ENCODE results near the gene PTPRCAP. TPM values are rescaled to one million over a fixed set of nuclear protein-coding genes. Genes with fewer than 3 reads are reported as not detected.

PTPRCAP gene
- polyA plus RNA-seq, 1 of the 3 experiments (the other 2 are of a cell fraction) = 1.4 TPM

GRCh38 chr11:67423891-67424613 lies 13.4 kb downstream of the PTPRCAP start:
- H3K27ac ChIP-seq (ENCODE audit: low read depth in 2 of 2, low read length in 1 of 2) = no peak overlapping the region
- ChIA-PET CTCF (interaction anchor here (0.7 to 1.7 kb wide), 2 partner anchors 23 to 41 kb away, joined by 3 to 9 read pairs; partner anchors contain the start of gene PPP1CA), POLR2A (interaction anchor here (1.4 kb wide), 1 partner anchor 22 kb away, joined by 4 read pairs; the partner anchor contains the start of gene PPP1CA)
- TF ChIP-seq EZH2phosphoT487 (IDR thresholded peaks at IDR 0.05; ENCODE audit: borderline replicate concordance, low read depth) (no peak), EP300 (IDR thresholded peaks at IDR 0.05; ENCODE audit: borderline replicate concordance in 1 of 2, low read depth in 1 of 2, low read length in 1 of 2) (no peak)
- H3K79me2 ChIP-seq (ENCODE audit: insufficient read depth) = peaks cover 8% of the 10 kb centered on the region
- H3K4me1 ChIP-seq (ENCODE audit: control insufficient read depth in 1 of 2, insufficient read depth in 2 of 2, low read depth in 1 of 2, low read length in 1 of 2) = peaks cover 5 to 12% of the 10 kb centered on the region in 2 experiments; a peak in 2 of 4 replicates
- no peaks in the 10 kb centered on the region for H3K9me3 ChIP-seq
- H3K4me3 ChIP-seq (ENCODE audit: low read depth in 2 of 2, low read length in 1 of 2) = no peak overlapping the region
- WGBS (ENCODE audit: low lambda C conversion rate) = 82% methylated on average over 11 of the region's 34 CpGs
- no peak overlapping the region for H2AFZ ChIP-seq (ENCODE audit: low read depth)
- H3K36me3 ChIP-seq (replicated peaks in 1 of 2; ENCODE audit: control insufficient read depth in 1 of 2, insufficient read depth in 2 of 2, low read length in 1 of 2) = no peaks in the 10 kb centered on the region
- no peaks in the 10 kb centered on the region for H4K20me1 ChIP-seq (ENCODE audit: insufficient read depth)
- no peaks in the 10 kb centered on the region for H3F3A ChIP-seq (replicated peaks; ENCODE audit: insufficient read depth)
- DNase-seq = no peak
- no peak overlapping the region for H3K9ac ChIP-seq
- no peaks in the 10 kb centered on the region for H3K27me3 ChIP-seq (ENCODE audit: insufficient read depth)
- no peak overlapping the region for H3K4me2 ChIP-seq
- H3K9me2 ChIP-seq = no peaks in the 10 kb centered on the region

- Histone ChIP-seq H2AFZ (ENCODE audit: low read depth) (no peak overlapping the region), H3K27me3 (ENCODE audit: insufficient read depth) (no peaks in the 10 kb centered on the region), H3K4me3 (ENCODE audit: low read depth in 2 of 2, low read length in 1 of 2) (no peak overlapping the region), H3F3A (replicated peaks; ENCODE audit: insufficient read depth) (no peaks in the 10 kb centered on the region), H3K4me2 (no peak overlapping the region), H4K20me1 (ENCODE audit: insufficient read depth) (no peaks in the 10 kb centered on the region), H3K9me2 (no peaks in the 10 kb centered on the region), H3K79me2 (ENCODE audit: insufficient read depth) (peaks cover 2% of the 10 kb centered on the region), H3K27ac (ENCODE audit: low read depth in 2 of 2, low read length in 1 of 2) (no peak overlapping the region), H3K9me3 (no peaks in the 10 kb centered on the region), H3K9ac (no peak overlapping the region), H3K36me3 (replicated peaks in 1 of 2; ENCODE audit: control insufficient read depth in 1 of 2, insufficient read depth in 2 of 2, low read length in 1 of 2) (no peaks in the 10 kb centered on the region), H3K4me1 (ENCODE audit: control insufficient read depth in 1 of 2, insufficient read depth in 2 of 2, low read depth in 1 of 2, low read length in 1 of 2) (peaks cover 5 to 8% of the 10 kb centered on the region in 2 experiments; a peak in 2 of 4 replicates)
- CTCF ChIA-PET = interaction anchor here (1.1 to 1.7 kb wide), 2 partner anchors 22 kb away, joined by 6 to 9 read pairs; partner anchors contain the start of gene PPP1CA
- 88% methylated on average over 7 of the region's 13 CpGs for WGBS (ENCODE audit: low lambda C conversion rate)
- no peak for DNase-seq
- POLR2A ChIA-PET = interaction anchor here (1.4 kb wide), 1 partner anchor 22 kb away, joined by 4 read pairs; the partner anchor contains the start of gene PPP1CA
- no peak for TF ChIP-seq TCF12 (IDR thresholded peaks at IDR 0.05)
- no peak for TF ChIP-seq CHD2 (IDR thresholded peaks at IDR 0.05; ENCODE audit: low read length, partially characterized antibody)
- no peak for TF ChIP-seq ELF1 (IDR thresholded peaks at IDR 0.05)
- no peak for TF ChIP-seq NFIC (IDR thresholded peaks at IDR 0.05; ENCODE audit: borderline replicate concordance)
- TF ChIP-seq, protein P1, sequence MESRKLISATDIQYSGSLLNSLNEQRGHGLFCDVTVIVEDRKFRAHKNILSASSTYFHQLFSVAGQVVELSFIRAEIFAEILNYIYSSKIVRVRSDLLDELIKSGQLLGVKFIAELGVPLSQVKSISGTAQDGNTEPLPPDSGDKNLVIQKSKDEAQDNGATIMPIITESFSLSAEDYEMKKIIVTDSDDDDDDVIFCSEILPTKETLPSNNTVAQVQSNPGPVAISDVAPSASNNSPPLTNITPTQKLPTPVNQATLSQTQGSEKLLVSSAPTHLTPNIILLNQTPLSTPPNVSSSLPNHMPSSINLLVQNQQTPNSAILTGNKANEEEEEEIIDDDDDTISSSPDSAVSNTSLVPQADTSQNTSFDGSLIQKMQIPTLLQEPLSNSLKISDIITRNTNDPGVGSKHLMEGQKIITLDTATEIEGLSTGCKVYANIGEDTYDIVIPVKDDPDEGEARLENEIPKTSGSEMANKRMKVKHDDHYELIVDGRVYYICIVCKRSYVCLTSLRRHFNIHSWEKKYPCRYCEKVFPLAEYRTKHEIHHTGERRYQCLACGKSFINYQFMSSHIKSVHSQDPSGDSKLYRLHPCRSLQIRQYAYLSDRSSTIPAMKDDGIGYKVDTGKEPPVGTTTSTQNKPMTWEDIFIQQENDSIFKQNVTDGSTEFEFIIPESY (IDR thresholded peaks at IDR 0.05; ENCODE audit: borderline replicate concordance, low read depth) = no peak
- TF ChIP-seq JUND (IDR thresholded peaks at IDR 0.05) = no peak
- TF ChIP-seq USF2 (IDR thresholded peaks at IDR 0.05; ENCODE audit: borderline replicate concordance, low read depth, low read length) = no peak
- no peak for TF ChIP-seq MXI1 (IDR thresholded peaks at IDR 0.05; ENCODE audit: low read depth, low read length)
- TF ChIP-seq EZH2phosphoT487 (IDR thresholded peaks at IDR 0.05; ENCODE audit: borderline replicate concordance, low read depth) = no peak
- no peak for TF ChIP-seq EP300 (IDR thresholded peaks at IDR 0.05; ENCODE audit: borderline replicate concordance in 1 of 2, low read depth in 1 of 2, low read length in 1 of 2)
These were observed 14.0 kb downstream of the PTPRCAP start for GRCh38 chr11:67423466-67423865.
